Astrocyte (in vitro differentiated cells and primary cell): ENCODE results near the gene CD300LD. TPM values are rescaled to one million over a fixed set of nuclear protein-coding genes. Genes with fewer than 3 reads are reported as not detected.

ENCODE experiments used
- DNase-seq: peaks from one replicate; pipeline ENCODE4 v3.0.0-alpha.2; 2010; ENCODE audit warnings: low read depth
- FAIRE-seq: peaks from 2 replicates; lab custom pipeline; 2011; peaks lifted over from hg19 to GRCh38; lab: Jason Lieb, UNC
- H2AFZ ChIP-seq: 2 replicates; pipeline ENCODE4 v1.6.0; 2012; ENCODE audit warnings: low read depth, low read length, inconsistent platforms
- H3K27ac ChIP-seq: 2 replicates; pipeline ENCODE4 v1.5.1; 2011; ENCODE audit warnings: low read depth, low read length, inconsistent platforms
- H3K27me3 ChIP-seq: 2 replicates; pipeline ENCODE4 v1.6.0; 2011; ENCODE audit warnings: low read length, inconsistent platforms; ENCODE audit not compliant: insufficient read depth
- H3K36me3 ChIP-seq: 2 replicates; pipeline ENCODE4 v1.5.1; 2011; ENCODE audit warnings: low read length, inconsistent platforms; ENCODE audit not compliant: insufficient read depth
- H3K4me1 ChIP-seq: 2 replicates; pipeline ENCODE4 v1.5.1; 2011; ENCODE audit warnings: low read length, inconsistent platforms; ENCODE audit not compliant: insufficient read depth
- H3K4me2 ChIP-seq: 2 replicates; pipeline ENCODE4 v1.6.0; 2012; ENCODE audit warnings: low read length, inconsistent platforms
- H3K4me3 ChIP-seq: 2 replicates; pipeline ENCODE4 v1.5.1; 2011; ENCODE audit warnings: low read depth, mild to moderate bottlenecking, low read length, inconsistent platforms; ENCODE audit not compliant: insufficient read depth
- H3K79me2 ChIP-seq: 2 replicates; pipeline ENCODE4 v1.6.0; 2012; ENCODE audit warnings: mild to moderate bottlenecking, low read length, inconsistent platforms; ENCODE audit not compliant: insufficient read depth
- H3K9ac ChIP-seq: 2 replicates; pipeline ENCODE4 v1.6.0; 2012; ENCODE audit warnings: mild to moderate bottlenecking, low read length, inconsistent platforms
- H3K9me3 ChIP-seq: 2 replicates; pipeline ENCODE4 v1.5.1; 2012; ENCODE audit warnings: low read depth, mild to moderate bottlenecking, low read length, inconsistent platforms; ENCODE audit not compliant: insufficient read depth
- H4K20me1 ChIP-seq: 2 replicates; pipeline ENCODE4 v1.6.0; 2012; ENCODE audit warnings: low read length, inconsistent platforms; ENCODE audit not compliant: insufficient read depth
- H3K27ac Mint-ChIP-seq: one replicate; pipeline ENCODE4 v1.8.0; 2021; ENCODE audit warnings: mild to moderate bottlenecking, mixed read lengths; ENCODE audit not compliant: unreplicated experiment
- H3K27me3 Mint-ChIP-seq: one replicate; pipeline ENCODE4 v1.8.0; 2021; ENCODE audit warnings: low read depth, mixed read lengths; ENCODE audit not compliant: unreplicated experiment
- H3K36me3 Mint-ChIP-seq: one replicate; pipeline ENCODE4 v1.8.0; 2021; ENCODE audit warnings: low read depth, mixed read lengths; ENCODE audit not compliant: unreplicated experiment
- H3K4me1 Mint-ChIP-seq: one replicate; pipeline ENCODE4 v1.8.0; 2021; ENCODE audit warnings: low read depth, mixed read lengths; ENCODE audit not compliant: unreplicated experiment
- H3K4me3 Mint-ChIP-seq: one replicate; pipeline ENCODE4 v1.8.0; 2021; ENCODE audit warnings: mild to moderate bottlenecking, moderate library complexity, mixed read lengths; ENCODE audit not compliant: unreplicated experiment
- H3K9me3 Mint-ChIP-seq: one replicate; pipeline ENCODE4 v1.8.0; 2021; ENCODE audit warnings: mild to moderate bottlenecking, mixed read lengths; ENCODE audit not compliant: unreplicated experiment
- CTCF ChIP-seq: IDR thresholded peaks from 2 replicates; pipeline ENCODE4 v1.5.1; 2011; ENCODE audit warnings: low read depth, mild to moderate bottlenecking, inconsistent platforms, low read length, moderate library complexity; ENCODE audit not compliant: insufficient read depth
- EZH2 ChIP-seq: IDR thresholded peaks from 2 replicates; pipeline ENCODE4 v1.6.1; 2012; ENCODE audit warnings: mild to moderate bottlenecking, low read length, inconsistent platforms; ENCODE audit not compliant: insufficient read depth
- total RNA-seq: library from RNA; stranded (reverse); gene quantifications from 2 replicates; pipeline ENCODE4 v1.2.1, GENCODE V29; 2021

The CD300LD gene
- total RNA-seq, 1 donor from 2014 or later = not detected

GRCh38 chr17:74539281-74539820 lies 52.7 kb downstream of the CD300LD start:
- Mint-ChIP-seq H3K36me3 (no peaks in the 10 kb centered on the region), H3K4me3 (no peak overlapping the region), H3K4me1 (no peaks in the 10 kb centered on the region), H3K9me3 (no peaks in the 10 kb centered on the region), H3K27ac (no peak overlapping the region), H3K27me3 (peaks cover 46% of the 10 kb centered on the region)
- FAIRE-seq (no peak), DNase-seq (no peak)
- H3K27me3 ChIP-seq = peaks cover 3% of the 10 kb centered on the region
- no peak overlapping the region for H2AFZ ChIP-seq
- TF ChIP-seq CTCF (no peak), EZH2 (no peak)
- H3K79me2 ChIP-seq = no peaks in the 10 kb centered on the region
- H3K36me3 ChIP-seq = no peaks in the 10 kb centered on the region
- H3K27ac ChIP-seq = no peak overlapping the region
- H3K4me3 ChIP-seq = no peak overlapping the region
- no peak overlapping the region for H3K4me2 ChIP-seq
- no peak overlapping the region for H3K9ac ChIP-seq
- no peaks in the 10 kb centered on the region for H3K9me3 ChIP-seq
- no peaks in the 10 kb centered on the region for H4K20me1 ChIP-seq
- no peaks in the 10 kb centered on the region for H3K4me1 ChIP-seq

- no peak overlapping the region for H3K4me3 ChIP-seq
- DNase-seq = no peak
- no peaks in the 10 kb centered on the region for H3K4me1 ChIP-seq
- H4K20me1 ChIP-seq = no peaks in the 10 kb centered on the region
- Mint-ChIP-seq H3K9me3 (no peaks in the 10 kb centered on the region), H3K27me3 (peaks cover 44% of the 10 kb centered on the region), H3K27ac (no peak overlapping the region), H3K4me3 (no peak overlapping the region), H3K4me1 (no peaks in the 10 kb centered on the region), H3K36me3 (no peaks in the 10 kb centered on the region)
- no peaks in the 10 kb centered on the region for H3K36me3 ChIP-seq
- H3K27ac ChIP-seq = no peak overlapping the region
- no peak overlapping the region for H3K4me2 ChIP-seq
- no peak for FAIRE-seq
- H3K27me3 ChIP-seq = peaks cover 3% of the 10 kb centered on the region
- no peaks in the 10 kb centered on the region for H3K9me3 ChIP-seq
- H3K9ac ChIP-seq = no peak overlapping the region
- no peak for TF ChIP-seq EZH2
- no peak for TF ChIP-seq CTCF
- H2AFZ ChIP-seq = no peak overlapping the region
- H3K79me2 ChIP-seq = no peaks in the 10 kb centered on the region
Measured at GRCh38 chr17:74536890-74537289, 55.2 kb downstream of the CD300LD start.

- Mint-ChIP-seq H3K4me1 (no peaks in the 10 kb centered on the region), H3K9me3 (no peaks in the 10 kb centered on the region), H3K27ac (no peak overlapping the region), H3K36me3 (no peaks in the 10 kb centered on the region), H3K4me3 (no peak overlapping the region), H3K27me3 (peaks cover 52% of the 10 kb centered on the region)
- H4K20me1 ChIP-seq = no peaks in the 10 kb centered on the region
- FAIRE-seq = no peak
- TF ChIP-seq EZH2 (no peak), CTCF (no peak)
- H3K4me2 ChIP-seq = no peak overlapping the region
- no peak overlapping the region for H3K9ac ChIP-seq
- no peak overlapping the region for H3K4me3 ChIP-seq
- H2AFZ ChIP-seq = no peak overlapping the region
- no peak overlapping the region for H3K27ac ChIP-seq
- H3K4me1 ChIP-seq = no peaks in the 10 kb centered on the region
- H3K36me3 ChIP-seq = no peaks in the 10 kb centered on the region
- peaks cover 2% of the 10 kb centered on the region for H3K27me3 ChIP-seq
- no peak for DNase-seq
- no peaks in the 10 kb centered on the region for H3K79me2 ChIP-seq
- H3K9me3 ChIP-seq = no peaks in the 10 kb centered on the region
Measured at GRCh38 chr17:74532115-74532514, 60.0 kb downstream of the CD300LD start.
